Stomach (tissue), 4 donors: Measurements from ENCODE around the gene PFN2.

Experiments used
- CTCF ChIP-seq, 7 experiments: fragments of 450-650 bp in 4 of 7; fragments of 200-600 bp in 3 of 7; sonication (generic) in 3 of 7; IDR thresholded peaks; one replicate each; pipeline ENCODE4 v1.5.1; 2016 to 2019; ENCODE audit warnings: antibody characterized with exemption in 7 of 7, control low read depth in 2 of 7, mild to moderate bottlenecking in 1 of 7
- POLR2A ChIP-seq, 4 donors: fragments of 450-650 bp; IDR thresholded peaks; one replicate each; pipeline ENCODE4 v1.6.1; 2016; ENCODE audit warnings: antibody characterized with exemption in 4 of 4, control low read depth in 2 of 4, mild to moderate bottlenecking in 1 of 4, moderate library complexity in 1 of 4
- POLR2AphosphoS5 ChIP-seq, 3 donors: sonication (generic); formaldehyde crosslinking; IDR thresholded peaks; one replicate each; pipeline ENCODE4 v1.6.1; 2016; ENCODE audit warnings: antibody characterized with exemption in 3 of 3

- TF ChIP-seq CTCF (IDR thresholded peaks at IDR 0.05) (no peak), POLR2A (IDR thresholded peaks at IDR 0.05) (no peak), POLR2AphosphoS5 (IDR thresholded peaks at IDR 0.05) (no peak)
These were observed 6.7 kb upstream of the PFN2 start for GRCh38 chr3:149977386-149977785.
